GM19372 (cell line): Measurements from ENCODE around the gene NEK10.

ENCODE experiments used
- ATAC-seq: cut with Tn5 transposase; IDR thresholded peaks from one replicate; pipeline ENCODE4 v1.9.1; 2021; ENCODE audit warnings: mild to moderate bottlenecking, low read depth, moderate library complexity; ENCODE audit not compliant: unreplicated experiment

Gene NEK10

GRCh38 chr3:27125821-27126501, 243.2 kb downstream of the NEK10 start:
- no peak for ATAC-seq

GRCh38 chr3:27119639-27120038, 249.5 kb downstream of the NEK10 start:
- ATAC-seq = no peak

- no peak for ATAC-seq
Measured at GRCh38 chr3:27115352-27115751, 253.8 kb downstream of the NEK10 start.

- no peak for ATAC-seq
Measured at GRCh38 chr3:27114684-27115083, 254.5 kb downstream of the NEK10 start.

GRCh38 chr3:27114129-27114528, 255.1 kb downstream of the NEK10 start:
- no peak for ATAC-seq

- ATAC-seq = no peak
Measured at GRCh38 chr3:27110020-27110419, 259.2 kb downstream of the NEK10 start.

GRCh38 chr3:27108322-27108721, 260.9 kb downstream of the NEK10 start:
- ATAC-seq = no peak

GRCh38 chr3:27105904-27106303, 263.3 kb downstream of the NEK10 start:
- no peak for ATAC-seq

GRCh38 chr3:27097182-27097581, 272.0 kb downstream of the NEK10 start:
- no peak for ATAC-seq

- no peak for ATAC-seq
Measured at GRCh38 chr3:27095553-27096222, 273.5 kb downstream of the NEK10 start.

GRCh38 chr3:27094721-27095120, 274.5 kb downstream of the NEK10 start:
- no peak for ATAC-seq

- ATAC-seq = no peak
Measured at GRCh38 chr3:27093771-27094170, 275.4 kb downstream of the NEK10 start.

GRCh38 chr3:27090275-27091041, 278.7 kb downstream of the NEK10 start:
- ATAC-seq = no peak

- ATAC-seq = no peak
Measured at GRCh38 chr3:27089645-27090044, 279.5 kb downstream of the NEK10 start.

- no peak for ATAC-seq
Measured at GRCh38 chr3:27089068-27089467, 280.1 kb downstream of the NEK10 start.

- ATAC-seq = no peak
Measured at GRCh38 chr3:27085829-27086730, 283.1 kb downstream of the NEK10 start.

- no peak for ATAC-seq
Measured at GRCh38 chr3:27081992-27082607, 287.1 kb downstream of the NEK10 start.

GRCh38 chr3:27081566-27081965, 287.6 kb downstream of the NEK10 start:
- ATAC-seq = no peak

GRCh38 chr3:27080258-27080525, 289.0 kb downstream of the NEK10 start:
- no peak for ATAC-seq
